Stimulated activated CD4-positive, alpha-beta T cell treated with anti-CD3 and anti-CD28 coated beads, TNF-alpha, amount 100 ng/mL, for 1 hour (primary cell): ENCODE results near the gene ATP6V1B1.

Experiments used
- DNase-seq, 3 donors: peaks; one replicate each; pipeline ENCODE4 v3.0.0-alpha.2; 2020; ENCODE audit warnings: low read depth in 3 of 3, low spot score in 1 of 3

The ATP6V1B1 gene

DNA sequence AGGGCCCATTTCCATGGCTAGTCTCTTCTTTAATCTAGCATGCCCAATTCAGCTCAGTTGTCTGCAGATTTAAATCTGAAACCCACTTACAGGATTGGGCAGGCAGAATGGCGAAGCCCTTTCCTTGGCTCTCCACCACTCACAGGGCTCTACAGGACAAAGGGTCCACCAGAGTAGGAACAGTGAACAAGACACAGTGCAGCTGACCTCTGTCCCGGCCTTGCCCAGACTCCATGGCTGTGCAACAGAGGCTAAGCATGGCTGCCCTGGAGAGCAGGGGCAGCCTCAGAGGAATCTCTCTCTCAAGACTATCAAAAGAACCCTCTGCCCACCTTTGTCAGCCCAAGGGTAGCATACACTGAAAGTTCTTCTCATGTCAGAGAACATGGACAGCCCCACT lies 9.7 kb upstream of the ATP6V1B1 start:
- DNase-seq, result no peak

- no peak for DNase-seq
Observed at GRCh38 chr2:70927138-70927537, 8.6 kb upstream of the ATP6V1B1 start.

DNA sequence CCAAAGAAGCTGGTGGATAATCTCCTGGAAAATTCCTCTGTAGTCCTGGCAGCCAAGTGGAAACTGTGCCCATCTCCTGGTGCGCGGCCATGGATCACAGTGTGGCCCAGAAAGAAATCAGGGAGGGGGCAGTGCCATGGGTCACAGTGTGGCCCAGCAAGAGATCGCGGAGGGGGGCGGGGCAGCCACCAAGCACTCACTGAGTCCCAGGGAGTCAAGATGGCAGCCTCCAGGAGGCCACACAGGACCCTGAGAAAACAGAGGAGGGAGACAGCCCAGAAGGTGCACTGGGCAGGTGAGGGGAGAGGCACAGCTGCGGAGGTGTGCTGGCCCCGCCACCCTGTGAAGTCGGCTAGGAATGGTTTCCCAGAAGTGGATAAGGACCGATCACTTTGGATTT lies 8.1 kb upstream of the ATP6V1B1 start:
- DNase-seq, result no peak

DNA sequence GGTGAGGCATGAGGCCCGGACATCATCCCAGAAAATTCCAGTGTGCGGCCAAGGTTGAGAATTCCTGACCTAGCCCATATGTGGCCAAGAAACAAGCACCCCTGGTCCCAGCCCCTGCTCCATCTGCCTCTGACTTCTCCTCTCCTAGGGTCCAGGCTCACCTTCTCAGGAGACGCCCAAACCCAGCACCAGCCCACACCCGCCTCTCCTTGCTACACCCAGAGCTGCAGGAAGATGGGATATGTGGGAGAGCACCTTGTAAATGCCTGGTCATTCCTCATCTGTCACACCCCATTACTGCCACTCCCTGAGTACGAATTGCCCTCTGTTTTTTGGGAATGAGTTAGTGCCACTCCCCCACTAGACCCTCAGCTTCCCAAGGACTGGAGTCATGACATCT lies 7.3 kb upstream of the ATP6V1B1 start:
- no peak for DNase-seq

DNA sequence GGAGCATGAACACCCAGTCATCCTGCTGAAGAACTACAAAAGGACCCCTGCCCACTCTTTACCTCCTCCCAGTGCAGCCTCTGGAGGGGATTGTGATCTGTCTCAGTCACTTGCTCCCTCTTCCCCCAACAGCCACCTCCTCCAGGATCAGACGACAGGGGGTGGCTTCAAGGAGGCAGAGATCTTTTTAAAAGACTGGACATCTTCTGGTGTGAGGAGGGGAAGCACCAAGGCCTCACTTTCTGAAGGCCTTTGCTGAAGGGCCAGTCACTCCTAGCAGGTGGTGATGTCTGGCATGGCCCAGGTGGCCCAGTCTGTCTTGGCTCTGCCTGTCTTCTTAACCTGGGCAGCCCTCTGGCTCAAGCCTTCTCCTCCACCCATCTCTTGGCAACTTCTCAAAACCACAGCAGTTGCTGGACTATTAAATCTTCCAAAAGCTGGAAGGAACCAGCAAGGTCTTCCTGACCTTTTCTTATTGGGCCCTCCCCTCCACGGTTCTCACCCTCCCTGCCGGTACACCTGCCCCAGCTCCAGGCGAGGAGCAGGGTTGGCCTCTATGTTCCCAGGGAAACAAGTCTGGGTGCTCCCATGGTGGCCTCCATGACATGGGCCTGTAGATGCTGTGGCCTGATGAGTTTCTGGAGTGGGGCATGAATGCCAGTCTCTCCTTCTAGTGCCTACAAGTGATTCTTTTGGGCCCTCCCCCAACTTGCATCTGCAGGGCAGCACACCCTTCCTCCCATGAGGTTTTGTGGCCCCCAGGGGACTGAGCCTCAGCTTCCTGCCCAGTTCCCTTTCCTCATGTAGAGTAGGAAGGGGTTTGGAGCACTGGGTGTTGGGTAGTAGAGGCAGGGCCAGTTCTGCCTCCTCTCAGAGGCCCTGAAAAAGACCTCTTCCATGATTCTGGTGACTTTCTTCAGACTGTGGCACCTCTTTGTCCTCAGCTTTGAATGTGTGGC lies 5.0 kb upstream of the ATP6V1B1 start:
- DNase-seq, result no peak

DNA sequence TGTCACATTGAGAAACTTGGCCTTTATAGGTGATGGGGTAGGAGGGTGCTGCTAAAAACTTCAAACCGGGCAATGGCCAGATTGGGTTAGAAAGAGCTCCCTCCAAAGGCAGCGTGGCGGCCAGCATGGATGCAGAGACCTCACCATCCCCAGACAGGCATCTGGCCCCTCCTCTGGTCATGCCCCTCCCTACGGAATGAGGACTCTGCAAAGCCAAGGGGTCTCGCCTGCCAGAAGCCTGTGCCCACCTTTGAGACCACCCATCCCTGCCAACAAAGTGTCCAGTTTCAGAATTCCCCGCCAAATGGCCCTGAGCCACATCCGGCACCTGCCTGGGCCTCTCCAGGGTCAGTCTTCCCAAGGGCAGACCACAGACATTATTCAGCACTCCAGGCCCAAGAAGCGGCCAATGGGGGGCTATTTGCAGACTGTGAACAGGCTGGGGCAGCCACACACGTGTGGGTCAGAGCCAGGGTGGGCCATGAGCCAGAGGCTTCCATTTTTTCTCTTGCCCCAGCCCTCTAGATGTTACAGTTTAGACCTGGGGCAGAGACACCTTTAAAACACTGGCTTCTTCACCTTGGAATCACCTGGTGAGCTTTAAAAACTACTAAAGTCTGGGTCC lies 4.2 kb upstream of the ATP6V1B1 start:
- DNase-seq, result no peak

DNA sequence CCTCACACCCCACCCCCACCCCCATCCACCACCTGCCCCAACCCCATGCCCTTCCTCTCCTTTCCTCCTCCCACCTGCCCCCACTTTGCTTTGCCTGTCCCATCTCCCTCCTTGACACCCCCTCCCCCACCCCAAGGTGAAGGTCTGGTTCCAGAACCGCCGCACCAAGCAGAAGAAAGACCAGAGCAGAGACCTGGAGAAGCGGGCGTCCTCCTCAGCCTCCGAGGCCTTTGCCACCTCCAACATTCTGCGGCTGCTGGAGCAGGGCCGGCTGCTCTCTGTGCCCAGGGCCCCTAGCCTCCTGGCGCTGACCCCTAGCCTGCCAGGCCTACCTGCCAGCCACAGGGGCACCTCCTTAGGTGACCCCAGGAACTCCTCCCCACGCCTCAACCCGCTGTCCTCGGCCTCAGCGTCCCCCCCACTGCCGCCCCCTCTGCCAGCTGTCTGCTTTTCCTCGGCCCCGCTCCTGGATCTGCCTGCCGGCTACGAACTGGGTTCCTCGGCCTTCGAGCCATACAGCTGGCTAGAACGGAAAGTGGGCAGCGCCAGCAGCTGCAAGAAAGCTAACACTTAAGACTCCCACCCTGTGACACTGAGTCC lies 3.0 kb upstream of the ATP6V1B1 start:
- DNase-seq, result no peak

- no peak for DNase-seq
Observed at GRCh38 chr2:70934981-70935380, 719 bp upstream of the ATP6V1B1 start.

DNA sequence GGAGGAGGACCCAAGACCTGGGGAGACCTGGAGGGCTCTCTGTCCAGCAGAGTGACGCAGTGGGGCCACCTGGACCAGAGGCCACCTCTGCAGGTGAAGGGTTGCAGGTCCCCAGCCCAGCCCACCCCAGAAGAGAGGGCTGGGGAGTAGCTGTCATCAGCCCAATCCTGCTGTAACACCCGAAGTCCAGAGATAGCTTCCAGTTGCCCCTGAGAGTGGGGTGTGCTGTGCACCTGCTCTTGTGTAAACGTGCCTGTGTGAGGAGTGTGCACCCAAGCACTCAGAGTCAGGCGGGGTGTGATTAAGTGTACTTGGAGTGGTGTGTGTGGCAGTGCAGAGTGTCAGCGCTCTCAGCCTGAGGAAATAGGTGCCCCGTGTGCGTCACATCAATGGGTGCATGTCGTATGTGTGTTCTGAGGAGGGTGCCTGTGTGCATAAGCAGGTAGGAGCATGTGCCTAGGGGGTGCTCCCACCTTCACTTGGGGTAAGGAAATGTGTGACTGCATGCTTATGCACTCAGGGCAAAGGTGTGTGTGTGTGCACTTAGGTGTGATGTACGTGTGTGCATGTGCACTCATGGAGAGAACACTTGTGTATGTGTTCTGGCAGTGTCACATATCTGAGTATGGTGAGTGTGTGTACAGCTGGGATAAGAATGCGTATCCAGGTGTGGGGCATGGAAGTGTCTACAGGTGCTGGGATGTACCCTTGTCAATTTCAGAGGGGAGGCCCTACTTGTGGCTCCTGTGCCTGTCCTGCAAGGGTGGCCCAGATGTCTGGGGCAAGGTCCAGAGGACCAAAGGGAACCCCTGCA lies 672 bp downstream of the ATP6V1B1 start:
- no peak for DNase-seq

DNA sequence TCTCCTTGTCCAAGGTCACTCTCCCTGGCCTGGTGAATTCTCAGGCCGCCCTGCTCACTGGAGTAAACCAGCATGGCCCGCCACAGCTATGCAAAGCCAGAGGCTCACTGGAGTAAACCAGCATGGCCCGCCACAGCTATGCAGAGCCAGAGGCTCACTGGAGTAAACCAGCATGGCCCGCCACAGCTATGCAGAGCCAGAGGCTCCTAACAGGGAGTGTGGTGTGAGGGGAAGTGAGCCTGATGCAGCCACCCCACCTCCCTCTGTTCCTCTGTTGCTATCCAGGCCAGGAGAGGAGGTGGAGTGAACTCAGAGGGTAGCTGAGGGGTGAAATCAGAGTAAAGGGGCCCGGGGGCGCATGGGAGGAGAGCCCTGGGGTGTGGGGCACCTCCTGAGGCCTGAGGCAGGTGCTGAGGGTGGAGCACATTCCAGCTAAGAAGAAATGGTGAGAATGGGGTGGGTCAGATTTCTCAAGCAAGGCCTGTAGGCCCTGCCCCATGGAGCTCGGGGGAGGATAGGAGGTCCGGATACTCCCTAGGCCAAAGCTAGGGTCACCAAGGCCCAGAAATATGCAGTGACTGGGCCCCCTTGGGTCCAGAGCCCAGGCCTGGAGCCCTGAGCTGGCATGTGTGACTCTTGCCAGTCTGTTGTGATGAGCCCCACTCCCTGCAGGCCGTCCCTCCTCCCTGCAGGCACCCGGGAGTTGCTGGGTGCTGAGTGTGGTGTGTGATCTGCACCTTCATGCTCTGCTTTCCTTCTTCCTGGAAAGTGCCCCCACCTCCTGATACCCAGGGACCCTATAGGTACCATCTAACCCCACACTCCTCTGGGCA lies 1.5 kb downstream of the ATP6V1B1 start:
- no peak for DNase-seq

- DNase-seq, result no peak
Observed at GRCh38 chr2:70937866-70938585, 2.3 kb downstream of the ATP6V1B1 start.

DNA sequence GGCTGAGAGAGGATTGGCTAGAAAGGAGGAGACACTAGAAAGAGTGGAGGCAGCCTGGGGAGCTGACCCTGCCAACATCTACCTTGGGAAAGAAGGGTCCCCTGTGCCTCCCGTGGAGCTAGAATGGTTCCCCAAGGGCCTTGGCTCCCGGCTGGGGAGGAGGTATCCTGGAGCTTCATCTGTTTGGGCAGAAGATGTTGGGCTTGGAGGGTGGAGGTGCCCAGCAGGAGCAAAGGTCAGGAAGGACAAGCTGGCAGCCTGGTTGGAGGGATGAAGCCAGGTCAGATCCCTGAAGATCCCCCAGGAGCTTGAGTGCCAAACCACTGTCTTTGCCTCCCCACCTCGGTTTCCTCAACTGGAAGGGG lies 2.9 kb downstream of the ATP6V1B1 start:
- DNase-seq, result no peak

DNA sequence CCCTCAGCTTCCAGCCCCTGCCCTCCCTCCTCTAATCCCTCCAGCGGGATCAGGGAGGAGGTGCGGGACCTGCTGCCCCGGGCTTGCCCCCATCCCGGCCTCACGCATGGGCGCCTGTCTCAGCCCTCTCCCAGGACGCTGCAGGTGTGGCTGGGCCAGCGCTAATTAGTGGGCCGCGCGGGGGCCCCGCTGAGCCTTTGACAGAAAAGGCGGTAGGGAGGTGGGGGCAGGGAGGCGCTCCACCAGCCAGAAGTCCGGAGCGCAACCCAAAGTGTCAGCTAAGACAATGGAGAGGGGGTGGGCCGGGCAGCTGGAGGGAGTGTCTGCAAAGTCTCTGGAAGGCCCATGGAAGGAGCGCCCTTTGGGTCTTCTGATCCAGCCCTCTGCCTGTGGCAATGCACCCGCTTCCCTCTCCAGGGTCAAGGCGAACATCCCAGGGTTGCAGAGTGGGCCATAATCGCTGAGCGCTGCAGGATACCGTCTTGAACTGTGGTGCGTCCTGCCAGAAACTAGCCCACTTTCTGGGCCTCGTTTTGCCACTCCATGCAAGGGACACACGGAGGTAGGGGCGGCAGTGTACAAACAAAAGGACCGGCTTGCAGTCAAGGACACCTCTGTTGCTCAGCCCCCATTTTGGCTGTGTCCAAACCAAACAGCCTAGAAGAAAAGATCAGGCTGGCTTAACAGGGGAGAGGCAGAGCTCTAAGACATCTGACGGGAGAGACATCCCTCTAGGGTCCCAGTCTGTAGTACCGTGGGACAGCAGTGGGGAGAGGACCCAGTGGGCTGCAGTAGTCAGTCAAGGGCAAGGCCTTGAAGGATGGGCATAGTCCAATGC lies 3.5 kb downstream of the ATP6V1B1 start:
- no peak for DNase-seq

DNA sequence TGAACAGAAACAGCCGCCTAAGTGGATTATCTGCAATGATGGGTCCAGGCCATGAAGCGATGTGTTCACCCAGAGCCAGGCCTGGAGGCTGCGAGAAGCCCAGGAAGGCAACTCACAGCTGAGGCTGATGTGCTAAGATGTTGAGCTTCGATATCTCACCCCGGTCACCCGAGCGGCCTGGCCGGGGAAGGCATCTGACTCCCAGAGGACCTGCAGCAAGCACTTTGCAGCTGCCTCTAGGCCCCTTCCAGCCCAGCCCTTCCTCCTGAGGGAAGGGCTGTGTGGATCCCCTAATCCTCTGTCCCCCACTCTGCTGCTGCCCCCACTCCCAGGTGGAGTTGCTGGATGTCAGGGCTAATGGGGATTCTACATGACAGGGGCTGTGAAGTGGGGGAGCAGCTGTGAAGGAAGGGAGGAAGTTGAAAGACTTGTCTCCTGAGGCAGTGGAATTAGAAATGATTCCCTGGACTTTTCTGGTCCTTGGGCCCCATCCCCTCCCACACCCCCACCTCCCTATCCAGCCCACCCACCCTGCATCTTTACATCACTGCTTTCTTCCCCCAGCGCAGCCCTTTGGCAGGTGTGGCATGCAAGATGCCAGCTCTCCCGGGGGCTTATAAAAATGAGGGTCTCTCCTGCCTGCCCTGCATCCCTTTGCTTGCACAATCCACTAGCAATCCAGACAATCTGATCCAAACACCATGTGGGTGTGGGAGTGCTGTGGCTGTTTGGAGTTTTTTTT lies 4.3 kb downstream of the ATP6V1B1 start:
- DNase-seq, result no peak

DNA sequence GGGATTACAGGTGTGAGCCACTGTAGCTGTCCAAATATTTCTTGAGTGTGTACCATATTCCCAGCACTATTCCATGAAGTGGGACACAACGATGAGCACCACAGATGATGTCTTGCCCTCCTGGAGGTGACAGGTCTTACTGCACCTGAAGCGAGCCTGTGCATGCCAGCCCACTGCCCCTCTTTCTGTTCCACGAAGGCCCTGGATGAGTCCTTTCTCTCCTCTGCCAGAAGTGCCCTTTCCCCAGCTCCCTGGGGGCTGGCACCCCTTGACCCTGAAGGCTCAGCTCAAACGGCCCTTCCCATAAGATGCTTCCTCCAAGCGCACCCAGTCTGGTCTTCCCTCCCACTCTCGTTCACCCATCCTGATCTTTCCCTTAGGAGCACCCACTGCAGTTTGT lies 5.5 kb downstream of the ATP6V1B1 start:
- no peak for DNase-seq

- DNase-seq, result no peak
Observed at GRCh38 chr2:70941701-70942100, 6.0 kb downstream of the ATP6V1B1 start.

DNA sequence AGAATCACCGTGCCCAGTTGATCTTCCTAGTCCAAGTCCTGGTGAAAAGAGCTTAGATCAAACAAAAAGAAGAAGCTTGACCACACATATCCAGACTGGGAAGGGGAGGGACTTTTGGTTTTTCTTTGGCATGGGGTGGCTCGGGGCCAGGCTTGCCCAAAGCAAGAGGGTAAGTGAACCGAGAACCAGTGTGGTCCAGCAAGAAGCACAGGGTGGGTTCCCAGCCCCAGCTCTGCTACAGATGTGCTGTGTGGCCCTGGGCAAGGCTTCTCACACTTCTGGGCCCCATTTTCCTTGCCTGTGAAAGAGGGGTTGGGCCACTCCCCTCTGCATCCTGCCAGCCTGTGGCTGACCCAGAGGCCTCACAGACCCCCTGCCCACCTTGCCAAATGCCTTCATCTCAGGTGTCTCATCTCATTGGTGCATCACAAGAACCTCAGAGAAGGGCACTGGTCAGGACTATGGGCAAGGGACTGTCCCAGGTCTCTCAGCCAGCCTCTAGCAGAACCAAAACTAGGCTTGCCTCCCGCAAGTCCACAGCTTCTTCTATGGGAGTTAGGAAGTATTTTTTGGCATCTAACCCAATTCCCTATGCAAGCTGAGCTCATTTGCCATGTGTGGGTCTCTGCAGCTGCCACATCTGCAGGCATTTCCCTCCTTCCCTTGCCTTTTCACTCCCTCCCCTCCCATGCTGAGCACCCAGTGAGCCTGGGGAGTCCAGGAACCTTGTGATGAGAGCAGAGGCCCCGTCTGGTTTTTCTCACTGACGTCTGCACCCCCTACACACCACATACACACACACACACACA lies 6.9 kb downstream of the ATP6V1B1 start:
- DNase-seq, result no peak
